ENCODE measurements around the gene CCL27. TPM values are rescaled to one million over a fixed set of nuclear protein-coding genes. Genes with fewer than 3 reads are reported as not detected.

The CCL27 gene
- total RNA-seq, 1 donor from 2014 or later, result not detected

DNA sequence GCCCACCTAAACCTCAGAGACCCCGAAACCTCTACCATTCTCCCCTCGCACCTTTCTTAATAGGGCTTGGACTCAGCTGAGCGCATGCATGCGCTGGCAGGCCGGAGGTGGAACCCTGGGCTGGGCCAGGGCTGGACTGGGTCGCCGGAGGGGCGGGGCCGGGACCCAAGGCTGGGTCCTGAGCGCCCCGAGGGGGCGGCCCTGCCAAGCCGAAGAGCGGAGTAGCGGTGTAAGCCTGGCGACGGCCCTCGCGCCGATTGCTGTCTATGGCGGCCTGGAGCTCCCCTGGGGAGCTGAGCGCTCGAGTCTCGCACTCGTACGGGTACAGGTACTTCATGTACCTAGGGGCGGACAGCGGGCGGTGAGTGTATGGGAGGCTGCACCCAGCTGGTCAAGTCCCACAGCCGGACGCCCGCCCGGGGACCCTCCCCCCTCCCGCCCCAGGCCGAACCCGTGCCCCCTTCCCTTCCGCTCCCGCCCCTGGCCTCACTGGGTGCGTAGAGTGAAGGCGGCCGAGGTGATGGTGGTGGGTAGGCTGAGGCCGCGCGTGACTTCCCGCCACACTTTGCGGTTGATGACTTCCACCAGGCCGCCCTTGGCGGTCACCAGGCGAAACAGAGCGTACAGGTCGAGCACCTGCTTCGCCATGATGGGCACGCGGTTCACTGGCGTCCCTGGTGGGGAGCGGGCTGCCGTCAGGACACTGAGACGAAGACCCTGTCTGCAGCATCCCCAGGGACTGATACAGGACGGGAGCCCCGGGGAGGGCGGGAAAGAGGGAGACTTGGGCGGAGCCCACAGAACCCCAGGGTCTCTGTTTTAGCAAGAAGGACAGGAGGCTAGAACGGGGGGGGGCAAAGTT lies 38.9 kb downstream of the CCL27 start:
- no peak for DNase-seq (ENCODE audit: extremely low spot score in 2 of 2)
- Histone ChIP-seq H3K36me3 (no peaks in the 10 kb centered on the region), H3K9me3 (no peaks in the 10 kb centered on the region), H3K27me3 (peaks cover 20% of the 10 kb centered on the region), H3K4me1 (peaks cover 28% of the 10 kb centered on the region), H3K27ac (no peak overlapping the region), H3K4me3 (peak overlapping the region in 1 of 2 donors; percentile 21)
- TF ChIP-seq CTCF (IDR thresholded peaks at IDR 0.05) (no peak), POLR2A (IDR thresholded peaks at IDR 0.05) (no peak), POLR2AphosphoS5 (IDR thresholded peaks at IDR 0.05; ENCODE audit: insufficient read depth in 1 of 2, low read depth in 1 of 2) (no peak)
- intact Hi-C loops (cut with DNase I), result no loop called here

DNA sequence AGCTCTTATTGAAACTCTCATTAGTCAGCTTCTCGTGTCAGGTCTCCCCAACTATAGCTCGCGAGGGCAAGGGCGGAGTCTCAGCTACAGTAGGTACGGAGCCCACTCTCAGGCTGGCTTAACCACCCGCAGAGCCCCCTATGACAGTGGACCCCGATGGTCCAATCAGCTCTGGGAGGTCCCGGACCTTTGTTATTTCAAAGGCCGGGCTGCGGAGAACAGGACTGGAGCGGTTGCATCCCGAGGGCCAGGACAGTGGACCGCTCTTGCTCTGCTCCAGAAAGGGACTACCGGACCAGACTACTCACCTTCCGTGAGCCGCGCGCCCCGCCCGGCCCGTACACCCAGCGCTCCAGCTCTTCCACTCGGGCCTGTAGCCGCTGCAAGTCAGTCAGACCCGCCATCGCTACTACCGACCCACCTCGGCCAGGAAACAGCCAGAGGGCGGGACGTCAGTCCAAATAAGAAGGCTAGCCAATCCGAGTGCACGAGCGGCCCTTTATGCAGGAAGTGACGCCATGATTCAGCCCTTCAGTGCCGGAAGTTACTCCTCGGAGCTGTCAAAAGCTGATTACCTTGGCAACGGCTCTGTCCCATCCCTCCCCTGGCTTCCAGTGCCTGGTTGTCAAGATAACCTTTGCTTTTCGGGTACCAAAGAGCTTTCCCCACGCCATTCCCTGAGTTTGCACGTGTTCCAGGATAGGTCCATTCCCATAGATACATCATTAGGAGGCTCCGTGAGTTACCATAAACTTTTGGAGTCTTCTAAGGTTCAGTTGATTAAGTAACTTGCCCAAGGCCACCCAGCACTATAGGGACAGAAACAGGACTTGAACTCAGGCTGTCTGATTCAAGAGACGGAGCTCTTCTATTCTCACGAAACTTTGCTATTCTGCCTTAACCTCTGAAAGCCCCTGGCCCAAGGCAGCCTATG lies 42.1 kb downstream of the CCL27 start, which contains the start of gene DCTN3:
Gene DCTN3 (minus strand): TSS at position 435 of the 934 bp plus-strand sequence. CDS start 31 bp downstream, at position 404.
- TF ChIP-seq POLR2AphosphoS5 (IDR thresholded peaks at IDR 0.05; ENCODE audit: insufficient read depth in 1 of 2, low read depth in 1 of 2) (peak; percentile 67 to 91), CTCF (IDR thresholded peaks at IDR 0.05) (peak in 1 of 3 experiments; percentile 23), POLR2A (IDR thresholded peaks at IDR 0.05) (no peak)
- intact Hi-C loops (cut with DNase I), result no loop called here
- Histone ChIP-seq H3K4me1 (peaks cover 28% of the 10 kb centered on the region), H3K4me3 (peak within 1 kb of the TSS; percentile 68 to 81), H3K27me3 (peaks cover 12% of the 10 kb centered on the region), H3K27ac (peak within 1 kb of the TSS; percentile 54), H3K36me3 (peaks cover 0 to 32% of the 10 kb centered on the region in 2 donors), H3K9me3 (no peaks in the 10 kb centered on the region)
- peak in 1 of 2 donors; percentile 95 for DNase-seq (ENCODE audit: extremely low spot score in 2 of 2)

DNA sequence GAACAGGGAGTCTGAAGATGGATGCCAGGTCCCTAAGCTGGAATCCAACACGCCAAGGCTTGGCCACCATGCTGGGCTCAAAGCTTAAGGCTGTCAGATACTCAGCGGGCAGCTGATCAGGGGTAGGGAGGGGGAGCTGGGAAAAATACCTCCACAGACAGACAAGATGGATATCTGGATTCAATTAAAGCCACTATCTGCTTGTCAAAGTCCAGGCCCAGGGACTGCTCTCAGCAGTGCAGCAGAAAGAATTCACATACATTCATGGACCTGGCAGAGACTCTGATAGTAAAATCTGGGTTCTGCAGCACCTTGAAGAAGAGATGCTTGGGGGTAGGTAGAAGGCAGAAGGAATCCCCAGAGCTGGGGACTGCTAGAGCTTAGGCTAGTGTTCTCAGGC lies 47.3 kb downstream of the CCL27 start:
- Histone ChIP-seq H3K36me3 (peaks cover 0 to 41% of the 10 kb centered on the region in 2 donors), H3K27ac (no peak overlapping the region), H3K4me1 (peaks cover 37% of the 10 kb centered on the region), H3K9me3 (no peaks in the 10 kb centered on the region), H3K4me3 (no peak overlapping the region), H3K27me3 (no peaks in the 10 kb centered on the region)
- no peak for DNase-seq (ENCODE audit: extremely low spot score in 2 of 2)
- intact Hi-C loops (cut with DNase I), result no loop called here
- no peak for TF ChIP-seq CTCF (IDR thresholded peaks at IDR 0.05)
- TF ChIP-seq POLR2A (IDR thresholded peaks at IDR 0.05), result no peak
- TF ChIP-seq POLR2AphosphoS5 (IDR thresholded peaks at IDR 0.05; ENCODE audit: insufficient read depth in 1 of 2, low read depth in 1 of 2), result no peak

DNA sequence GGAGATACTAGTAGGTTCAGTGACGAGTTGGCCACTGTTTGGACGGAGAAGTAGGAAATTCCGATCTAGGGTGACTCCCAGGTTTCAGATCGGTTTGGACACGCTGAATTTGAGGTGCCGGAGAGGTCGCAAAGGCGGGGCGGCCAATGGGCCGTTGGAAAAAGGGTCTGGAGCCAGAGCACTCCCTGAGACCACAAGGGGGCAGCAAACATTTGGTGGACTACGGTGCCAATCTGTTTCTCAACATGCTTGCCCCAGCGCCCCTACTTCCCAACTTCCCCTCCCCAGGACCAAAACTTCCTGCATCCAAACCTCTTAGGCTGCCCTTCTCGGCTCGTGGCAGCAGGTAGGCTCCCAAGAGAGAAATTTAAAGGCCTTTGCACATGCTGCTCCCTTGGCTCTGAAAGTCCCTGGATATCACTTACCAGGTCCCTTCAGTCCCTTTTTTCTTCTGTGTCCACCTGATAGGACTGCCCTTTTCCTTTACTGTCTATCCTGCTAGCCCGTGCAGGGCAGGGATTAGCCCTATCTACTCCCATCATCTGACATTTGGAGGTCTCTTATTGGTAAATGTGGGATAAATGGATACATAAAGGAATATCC lies 49.6 kb downstream of the CCL27 start:
- intact Hi-C loops (cut with DNase I), result loop anchor here (2.0 kb wide), 1 partner anchor 22 kb away; no protein-coding TSS in a partner anchor
- Histone ChIP-seq H3K27ac (peak overlapping the region; percentile 94), H3K4me3 (peak overlapping the region; percentile 75 to 85), H3K9me3 (no peaks in the 10 kb centered on the region), H3K36me3 (peaks cover 0 to 35% of the 10 kb centered on the region in 2 donors), H3K4me1 (peaks cover 23% of the 10 kb centered on the region), H3K27me3 (no peaks in the 10 kb centered on the region)
- TF ChIP-seq POLR2A (IDR thresholded peaks at IDR 0.05) (no peak), CTCF (IDR thresholded peaks at IDR 0.05) (peak; percentile 58 to 88 (median 69)), POLR2AphosphoS5 (IDR thresholded peaks at IDR 0.05; ENCODE audit: insufficient read depth in 1 of 2, low read depth in 1 of 2) (peak in 1 of 2 donors; percentile 16)
- no peak for DNase-seq (ENCODE audit: extremely low spot score in 2 of 2)

Small RNAs within 50 kb of the gene (small RNA-seq; reads per million reads assigned to genes)
- gene CCL27, result not detected

Other genes starting within 250 kb of the CCL27 start
- 9.3 TPM for gene FAM219A, start 204.1 kb downstream of the CCL27 start, total RNA-seq
- not detected for gene DNAI1, start 203.9 kb downstream of the CCL27 start, total RNA-seq
- gene ENHO, start 139.7 kb downstream of the CCL27 start, total RNA-seq, result not detected
- gene CNTFR, start 72.9 kb downstream of the CCL27 start, total RNA-seq, result 8.3 TPM
- 31.4 TPM for gene RPP25L, start 50.6 kb downstream of the CCL27 start, total RNA-seq
- 78.6 TPM for gene DCTN3, start 42.2 kb downstream of the CCL27 start, total RNA-seq
- not detected for gene ARID3C, start 33.6 kb downstream of the CCL27 start, total RNA-seq
- 79.3 TPM for gene SIGMAR1, start 24.9 kb downstream of the CCL27 start, total RNA-seq
- gene GALT, start 16.0 kb downstream of the CCL27 start, total RNA-seq, result 52.5 TPM
- gene IL11RA, start 10.5 kb downstream of the CCL27 start, total RNA-seq, result 30.7 TPM
- 3.7 TPM for gene CCL19, start 28.6 kb upstream of the CCL27 start, total RNA-seq
- gene CCL21, start 47.5 kb upstream of the CCL27 start, total RNA-seq, result 174 TPM

All from vagina (tissue), 2 donors.